ENCODE measurements around the gene ERICH6.

Gene ERICH6

GRCh38 chr3:150682279-150682678 lies 21.4 kb downstream of the ERICH6 start:
- no peak for DNase-seq (ENCODE audit: low read depth)
- no peak overlapping the region for H3K4me3 ChIP-seq (ENCODE audit: low read depth, low read length)
- no peak for TF ChIP-seq CTCF (conservative IDR thresholded peaks at IDR 0.05; ENCODE audit: low read depth, low read length)

GRCh38 chr3:150681057-150681456 lies 22.7 kb downstream of the ERICH6 start:
- no peak for DNase-seq (ENCODE audit: low read depth)
- no peak overlapping the region for H3K4me3 ChIP-seq (ENCODE audit: low read depth, low read length)
- no peak for TF ChIP-seq CTCF (conservative IDR thresholded peaks at IDR 0.05; ENCODE audit: low read depth, low read length)

- no peak for TF ChIP-seq CTCF (conservative IDR thresholded peaks at IDR 0.05; ENCODE audit: low read depth, low read length)
- DNase-seq (ENCODE audit: low read depth) = no peak
- no peak overlapping the region for H3K4me3 ChIP-seq (ENCODE audit: low read depth, low read length)
Observed at GRCh38 chr3:150680562-150680961, 23.2 kb downstream of the ERICH6 start.

GRCh38 chr3:150675587-150675986 lies 28.1 kb downstream of the ERICH6 start:
- no peak overlapping the region for H3K4me3 ChIP-seq (ENCODE audit: low read depth, low read length)
- no peak for TF ChIP-seq CTCF (conservative IDR thresholded peaks at IDR 0.05; ENCODE audit: low read depth, low read length)
- peak; percentile 2 for DNase-seq (ENCODE audit: low read depth)

GRCh38 chr3:150673966-150674365 lies 29.8 kb downstream of the ERICH6 start:
- DNase-seq (ENCODE audit: low read depth) = no peak
- no peak overlapping the region for H3K4me3 ChIP-seq (ENCODE audit: low read depth, low read length)
- no peak for TF ChIP-seq CTCF (conservative IDR thresholded peaks at IDR 0.05; ENCODE audit: low read depth, low read length)

GRCh38 chr3:150666167-150666566 lies 37.6 kb downstream of the ERICH6 start:
- TF ChIP-seq CTCF (conservative IDR thresholded peaks at IDR 0.05; ENCODE audit: low read depth, low read length) = no peak
- no peak overlapping the region for H3K4me3 ChIP-seq (ENCODE audit: low read depth, low read length)
- DNase-seq (ENCODE audit: low read depth) = no peak

GRCh38 chr3:150663461-150663860 lies 40.3 kb downstream of the ERICH6 start:
- no peak overlapping the region for H3K4me3 ChIP-seq (ENCODE audit: low read depth, low read length)
- no peak for DNase-seq (ENCODE audit: low read depth)
- no peak for TF ChIP-seq CTCF (conservative IDR thresholded peaks at IDR 0.05; ENCODE audit: low read depth, low read length)
